Ramos (cell line): ENCODE data around the gene COL8A1.
"Not testable (repeated sequence)": the region's sequence is repeated elsewhere in the genome, so short reads cannot be mapped to it uniquely, and the experiment has no call there.

Experiments used
- in situ Hi-C: fragments of 300-500 bp; cut with MboI; formaldehyde crosslinking; loops from one replicate; pipeline ENCODE4 v1.14.3; 2022; ENCODE audit warnings: low sequenced_read_pairs; ENCODE audit not compliant: unreplicated experiment

The COL8A1 gene

DNA sequence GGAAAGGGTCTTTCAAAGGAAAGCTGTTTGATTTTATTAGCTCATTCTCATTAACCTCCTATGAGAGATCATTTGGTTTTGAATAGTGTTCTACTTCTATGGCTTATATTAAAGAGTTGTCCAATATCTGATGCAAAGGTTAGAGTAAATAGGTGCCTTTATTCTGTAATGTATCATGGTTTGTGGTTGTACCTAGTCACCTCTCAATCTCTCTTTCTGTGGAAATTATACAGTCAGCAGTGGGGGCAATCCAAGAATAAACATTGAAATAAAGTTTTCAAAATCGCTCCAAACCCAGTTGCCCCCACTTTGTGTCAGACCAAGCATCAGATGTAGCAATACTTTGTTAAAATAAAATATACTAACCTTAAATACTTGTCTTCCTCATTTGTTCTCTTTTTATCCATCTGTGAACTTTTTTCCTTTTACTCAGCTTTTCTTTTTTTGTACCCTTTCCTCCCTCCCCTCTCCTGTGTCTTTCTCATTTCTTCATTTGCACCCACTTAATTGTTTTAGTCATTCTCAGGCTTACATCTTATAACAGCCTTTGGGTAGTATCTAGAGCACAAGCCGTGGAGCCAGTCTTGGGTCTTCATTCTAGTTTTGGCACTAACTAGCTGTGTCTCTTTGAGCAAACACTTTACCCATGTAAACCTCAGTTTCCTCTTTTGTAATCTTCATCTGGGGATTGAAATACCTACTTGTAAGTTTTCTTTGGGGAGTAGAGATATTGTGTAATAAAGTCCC, 196.0 kb downstream of the COL8A1 start:
- in situ Hi-C loops: loop anchor here (10.0 kb wide), 1 partner anchor 420 kb away; no protein-coding TSS in a partner anchor

GRCh38 chr3:99836681-99837080, 198.3 kb downstream of the COL8A1 start:
- in situ Hi-C loops: loop anchor here (10.0 kb wide), 1 partner anchor 418 kb away; no protein-coding TSS in a partner anchor

- in situ Hi-C loops: loop anchor here (10.0 kb wide), 1 partner anchor 417 kb away; no protein-coding TSS in a partner anchor
These were observed 199.3 kb downstream of the COL8A1 start for GRCh38 chr3:99837715-99838114.

- in situ Hi-C loops: loop anchor here (10.0 kb wide), 1 partner anchor 416 kb away; no protein-coding TSS in a partner anchor
These were observed 200.4 kb downstream of the COL8A1 start for GRCh38 chr3:99838755-99839154.

DNA sequence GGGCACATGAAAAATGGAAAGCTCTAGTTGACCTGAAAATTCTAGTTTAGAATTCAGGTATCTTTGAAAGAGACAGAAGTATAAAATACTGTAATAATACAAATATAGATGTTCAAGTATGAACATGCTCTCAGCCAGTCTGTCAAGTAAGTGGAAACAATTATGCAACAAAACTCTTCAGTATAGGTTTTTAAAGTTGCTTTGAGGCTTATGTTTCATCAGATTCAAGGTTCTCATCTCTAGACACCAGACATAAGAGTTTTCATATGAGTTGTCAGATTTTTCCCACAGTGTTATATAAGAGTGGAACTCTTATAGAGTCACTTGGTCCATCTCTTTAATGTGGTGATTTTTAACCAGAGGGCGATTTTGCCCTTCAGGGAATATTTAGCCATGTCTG, 201.2 kb downstream of the COL8A1 start:
- in situ Hi-C loops: loop anchor here (10.0 kb wide), 1 partner anchor 415 kb away; no protein-coding TSS in a partner anchor

DNA sequence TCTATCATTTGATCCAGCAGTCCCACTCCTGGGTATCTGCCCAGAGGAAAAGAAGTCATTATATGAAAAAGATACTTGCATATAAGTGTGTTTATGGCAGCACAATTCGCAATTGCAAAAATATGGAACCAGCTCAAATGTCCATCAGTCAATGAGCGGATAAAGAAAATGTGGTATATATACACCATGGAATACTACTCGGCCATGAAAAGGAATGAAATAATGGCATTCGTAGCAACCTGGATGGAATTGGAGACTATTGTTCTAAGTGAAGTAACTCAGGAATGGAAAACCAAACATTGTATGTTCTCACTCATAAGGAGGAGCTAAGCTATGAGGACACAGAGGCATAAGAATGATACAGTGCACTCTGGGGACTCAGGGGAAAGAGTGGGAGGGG, 203.6 kb downstream of the COL8A1 start:
- in situ Hi-C loops: not testable (repeated sequence)

- in situ Hi-C loops: no loop called here
These were observed 204.6 kb downstream of the COL8A1 start for GRCh38 chr3:99842826-99843589.

DNA sequence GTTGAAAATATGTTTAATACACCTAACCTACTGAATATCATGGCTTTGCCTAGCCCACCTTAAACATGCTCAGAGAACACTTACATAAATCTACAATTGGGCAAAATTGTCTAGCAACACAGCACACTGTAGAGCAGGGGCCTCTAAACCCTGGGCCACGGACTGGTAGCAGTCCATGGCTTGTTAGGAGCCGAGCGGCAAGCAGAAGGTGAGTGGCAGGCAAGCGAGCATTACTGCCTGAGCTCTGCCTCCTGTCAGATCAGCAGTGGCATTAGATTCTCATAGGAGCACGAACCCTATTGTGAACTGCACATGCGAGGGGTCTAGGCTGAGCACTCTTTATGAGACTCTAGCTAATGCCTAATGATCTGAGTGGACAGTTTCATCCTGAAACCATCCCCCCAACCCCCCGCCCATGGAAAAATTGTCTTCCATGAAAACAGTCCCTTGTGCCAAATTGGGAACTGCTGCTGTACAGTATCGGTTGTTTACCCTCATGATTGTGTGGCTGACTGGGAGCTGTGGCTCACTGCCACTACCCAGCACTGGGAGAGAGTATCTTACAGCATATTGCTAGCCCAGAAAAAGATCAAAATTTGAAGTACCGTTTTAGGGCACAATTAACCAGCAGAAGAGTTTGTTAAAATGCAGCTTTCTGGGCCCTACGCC, 205.3 kb downstream of the COL8A1 start:
- in situ Hi-C loops: no loop called here

DNA sequence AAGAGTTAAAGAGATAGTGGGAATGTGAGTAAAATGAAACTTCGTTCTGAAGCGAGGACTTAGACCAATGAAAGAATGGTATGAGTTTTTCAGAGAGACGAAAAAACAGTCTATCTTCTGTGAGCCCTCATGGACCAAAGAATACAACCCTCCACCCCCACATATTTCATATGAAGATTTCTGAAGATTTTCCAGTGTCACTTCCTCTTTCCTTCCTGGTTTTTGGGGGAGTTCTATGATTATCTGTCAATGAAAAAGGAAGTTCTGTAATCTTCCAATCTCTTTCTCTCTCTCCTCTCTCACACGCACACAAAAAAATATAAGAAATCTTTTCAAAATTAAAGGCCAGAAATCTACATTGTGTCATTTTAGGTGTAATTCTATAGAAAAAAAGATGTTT, 206.9 kb downstream of the COL8A1 start:
- in situ Hi-C loops: no loop called here

GRCh38 chr3:99845999-99846398, 207.6 kb downstream of the COL8A1 start:
- in situ Hi-C loops: no loop called here

DNA sequence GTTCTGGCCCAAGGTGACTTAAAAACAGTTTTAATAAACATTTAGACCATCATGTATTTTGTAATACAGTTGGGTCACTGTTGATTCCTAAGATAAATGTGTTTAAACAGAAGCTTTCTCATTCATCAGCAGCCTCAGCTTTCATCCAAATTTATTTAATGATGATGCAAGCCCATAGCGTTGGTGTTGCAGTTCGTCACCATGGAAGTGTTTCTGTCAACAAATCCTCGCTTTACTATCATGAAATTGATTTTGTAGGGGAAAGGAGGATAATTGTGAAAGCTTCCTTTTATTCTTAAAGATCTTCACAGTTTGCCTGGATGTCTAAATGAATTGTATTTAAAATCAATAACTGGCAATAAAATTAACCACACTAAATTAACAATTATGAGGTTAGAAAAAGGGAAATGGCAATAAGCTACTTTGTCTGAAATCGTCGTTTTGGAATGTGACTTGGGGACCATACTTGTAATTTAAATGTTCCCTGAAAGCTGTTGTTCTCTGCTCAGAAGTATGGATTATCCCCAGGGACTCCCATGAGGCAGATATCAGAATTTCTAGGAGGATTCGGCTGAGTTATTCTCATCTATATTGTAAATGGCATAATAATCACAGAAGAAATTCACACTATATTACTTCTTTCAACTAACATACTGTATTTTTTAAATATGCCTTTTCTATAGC, 208.2 kb downstream of the COL8A1 start:
- in situ Hi-C loops: no loop called here

DNA sequence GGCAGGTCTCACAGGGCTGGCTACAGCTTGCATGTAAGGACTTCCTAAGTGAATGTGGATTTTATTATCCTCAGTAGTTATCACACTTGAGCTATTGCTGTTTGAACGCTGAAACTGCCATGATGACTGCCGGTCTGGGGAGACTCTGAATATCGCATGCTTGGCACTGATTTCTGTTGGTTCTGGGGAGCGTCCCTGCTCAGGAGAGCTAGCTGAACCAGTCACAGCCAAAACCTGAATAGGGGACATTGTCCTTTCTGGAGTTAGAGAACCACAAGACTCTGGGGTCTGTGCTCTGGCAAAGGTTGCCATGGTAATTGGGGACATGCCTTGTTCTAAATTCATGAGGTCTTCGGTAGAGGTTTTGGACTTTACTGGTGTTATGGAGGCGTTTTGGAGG, 210.0 kb downstream of the COL8A1 start:
- in situ Hi-C loops: no loop called here
